GM19324 (cell line): Measurements from ENCODE around the gene C10orf62.

ENCODE experiments used
- ATAC-seq: cut with Tn5 transposase; IDR thresholded peaks from one replicate; pipeline ENCODE4 v1.9.1; 2021; ENCODE audit warnings: mild to moderate bottlenecking, moderate library complexity; ENCODE audit not compliant: unreplicated experiment, low FRiP score

The C10orf62 gene

DNA sequence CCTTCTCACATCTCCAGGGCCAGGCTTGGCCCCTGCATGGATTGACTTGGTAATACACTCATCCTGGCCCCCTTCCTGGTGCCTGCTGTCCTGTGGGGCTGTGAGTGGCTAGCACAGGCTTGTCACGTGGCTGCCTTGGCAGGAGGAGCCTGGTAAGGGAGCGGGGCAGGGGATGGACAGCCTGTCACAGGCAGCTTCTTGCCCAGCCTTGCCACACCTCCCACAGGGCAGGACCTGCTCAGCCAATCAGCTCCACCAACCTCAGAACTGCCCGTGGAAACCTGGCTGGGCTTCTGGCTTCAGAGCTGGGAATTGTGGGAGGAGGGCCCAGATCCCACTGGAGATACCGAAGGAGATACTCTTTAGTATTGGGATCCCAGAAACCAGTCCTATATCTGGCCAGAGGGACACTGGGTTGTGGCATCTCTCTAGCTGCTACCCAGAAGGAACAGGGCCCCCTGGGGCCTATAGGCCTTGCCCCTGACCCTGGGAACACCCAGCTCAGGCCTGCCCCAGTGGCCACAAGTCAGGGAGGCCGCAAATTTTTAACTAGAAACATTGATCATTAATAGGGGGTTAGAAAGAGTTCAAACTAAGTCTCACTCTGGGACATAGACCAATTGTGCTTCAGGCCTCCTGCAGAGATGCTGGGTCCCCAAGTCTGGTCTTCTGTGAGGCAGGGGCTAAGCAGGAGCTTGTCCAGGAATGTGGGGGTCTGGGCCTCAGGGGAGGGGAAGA, 5.3 kb upstream of the C10orf62 start, which contains the start of gene HOGA1:
TSS of gene HOGA1 (plus strand) at position 330 of the 738 bp plus-strand sequence. CDS start at position 645, 315 bp downstream.
- ATAC-seq = no peak

DNA sequence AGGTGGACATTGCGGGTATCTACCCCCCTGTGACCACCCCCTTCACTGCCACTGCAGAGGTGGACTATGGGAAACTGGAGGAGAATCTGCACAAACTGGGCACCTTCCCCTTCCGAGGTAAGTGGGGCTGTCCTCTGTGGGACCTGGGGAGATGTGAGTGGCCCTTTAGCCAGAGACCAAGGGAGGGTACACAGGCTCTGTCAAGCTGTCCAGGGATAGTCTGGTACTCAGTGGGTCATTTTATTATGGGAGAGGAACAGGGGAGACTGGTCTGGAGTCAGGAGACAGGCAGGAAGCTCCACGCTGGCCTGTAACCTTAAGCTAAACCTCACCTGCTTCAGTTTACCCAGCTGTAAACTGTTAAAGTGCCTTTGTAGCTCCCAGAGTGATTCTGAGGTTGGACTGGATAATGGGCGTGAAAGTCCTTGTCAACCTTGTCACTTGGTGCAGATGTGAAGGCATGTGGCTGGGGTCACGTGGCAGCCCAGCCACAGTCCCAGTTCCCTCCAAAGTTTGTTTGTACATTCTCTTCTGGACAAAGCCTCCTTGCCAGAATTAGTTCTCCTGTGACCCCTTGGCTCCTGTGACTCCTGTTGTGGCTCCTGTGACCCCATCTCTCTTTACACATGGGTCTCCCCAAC, 4.6 kb upstream of the C10orf62 start:
- no peak for ATAC-seq

DNA sequence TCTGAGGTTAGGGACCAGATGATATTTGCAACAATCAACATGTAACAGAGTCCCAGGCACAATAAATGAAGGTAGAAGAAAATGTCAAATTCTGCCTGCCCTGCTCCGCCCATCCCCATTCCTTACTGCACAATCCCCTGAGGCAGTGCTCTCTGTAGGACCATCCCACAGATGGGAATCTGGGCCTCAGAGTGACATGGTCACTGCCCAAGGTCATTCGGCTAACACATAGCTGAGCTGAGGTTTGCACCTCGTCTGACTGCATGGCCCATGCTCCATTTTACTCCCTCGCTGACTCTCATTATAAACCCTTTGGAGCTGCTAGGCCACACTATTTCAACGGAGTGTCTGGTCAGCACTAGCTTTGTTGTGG, 4.1 kb upstream of the C10orf62 start:
- no peak for ATAC-seq

DNA sequence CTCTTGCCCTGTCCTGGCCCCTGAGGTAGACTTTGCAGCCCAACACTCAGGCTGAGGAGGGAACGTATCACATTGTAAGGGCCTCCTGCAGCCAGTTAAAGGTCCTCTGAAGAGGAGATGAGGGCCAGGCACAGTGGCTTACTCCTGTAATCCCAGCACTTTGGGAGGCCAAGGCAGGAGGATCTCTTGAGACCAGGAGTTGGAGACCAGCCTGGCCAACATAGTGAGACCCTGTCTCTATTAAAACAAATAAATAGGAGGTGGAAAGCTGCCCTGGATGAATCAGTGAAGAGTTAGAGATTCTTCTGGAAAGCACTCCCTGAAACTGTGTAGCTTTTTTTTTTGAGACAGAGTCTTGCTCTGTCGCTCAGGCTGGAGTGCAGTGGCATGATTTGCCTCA, 2.3 kb upstream of the C10orf62 start:
- ATAC-seq = no peak

DNA sequence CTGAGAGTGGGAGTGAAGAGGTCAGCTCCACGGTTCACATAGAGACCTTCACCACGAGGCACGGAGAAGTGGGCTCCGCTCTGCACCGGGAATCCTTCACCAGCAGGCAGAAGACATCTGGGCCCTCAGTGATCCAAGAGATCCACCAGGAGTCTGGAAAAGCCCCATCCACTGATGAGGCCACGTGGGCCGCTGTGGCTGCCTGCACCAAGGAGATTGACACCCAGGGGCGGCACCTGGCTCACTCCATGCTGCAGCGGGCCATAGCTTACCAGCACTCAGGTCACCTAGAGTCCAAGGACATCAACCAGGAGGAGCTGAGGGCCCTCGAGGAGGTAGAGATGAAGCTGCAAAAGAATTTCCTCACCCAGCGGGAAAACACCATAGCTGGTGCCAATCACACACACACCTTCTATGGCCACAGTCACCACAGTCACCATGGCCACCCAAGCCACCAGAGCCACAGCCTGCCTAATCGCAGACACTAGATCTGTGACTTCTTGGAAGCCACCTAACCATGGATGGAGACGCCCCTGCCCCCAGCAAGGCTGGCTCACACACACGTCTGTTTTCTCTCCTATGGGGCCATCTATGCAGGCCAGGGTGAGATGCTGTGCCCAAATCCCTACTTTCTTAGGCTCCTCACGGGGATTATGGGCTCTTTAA, 694 bp downstream of the C10orf62 start:
- no peak for ATAC-seq

DNA sequence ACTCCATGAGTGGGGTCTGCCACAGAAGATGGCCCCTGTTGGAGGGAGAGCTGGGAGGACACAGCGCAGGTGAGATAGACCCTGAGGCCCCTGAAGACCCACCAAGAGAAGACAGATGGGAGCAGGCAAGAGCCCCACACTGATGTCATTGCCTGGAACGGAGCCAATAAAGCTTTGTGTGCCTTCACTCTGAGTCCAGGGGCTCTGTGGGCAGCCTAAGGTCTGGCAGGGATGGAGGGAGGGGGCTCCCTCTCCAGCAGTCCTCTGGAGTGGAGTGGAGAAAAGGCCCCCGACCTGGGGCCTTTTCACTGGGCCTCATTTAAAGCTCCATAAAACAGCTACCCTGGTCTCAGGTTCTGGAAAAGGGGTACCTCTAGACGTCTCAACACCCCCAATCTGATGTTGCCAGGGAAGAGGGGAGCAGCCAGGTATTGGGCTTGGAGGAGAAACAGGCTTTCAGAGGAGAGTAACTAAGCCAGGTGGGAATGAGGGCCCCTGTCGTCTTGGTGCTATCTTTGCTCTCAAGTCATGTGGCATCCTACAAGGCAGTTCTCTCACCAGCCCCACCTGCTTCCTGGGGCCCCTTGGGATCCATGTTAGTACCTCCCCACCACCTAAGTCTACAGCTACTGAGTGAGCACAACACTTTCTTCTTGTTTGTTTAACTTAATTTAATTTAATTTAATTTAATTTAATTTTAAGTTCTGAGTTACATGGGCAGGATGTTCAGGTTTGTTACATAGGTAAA, 1.4 kb downstream of the C10orf62 start:
- ATAC-seq = no peak

DNA sequence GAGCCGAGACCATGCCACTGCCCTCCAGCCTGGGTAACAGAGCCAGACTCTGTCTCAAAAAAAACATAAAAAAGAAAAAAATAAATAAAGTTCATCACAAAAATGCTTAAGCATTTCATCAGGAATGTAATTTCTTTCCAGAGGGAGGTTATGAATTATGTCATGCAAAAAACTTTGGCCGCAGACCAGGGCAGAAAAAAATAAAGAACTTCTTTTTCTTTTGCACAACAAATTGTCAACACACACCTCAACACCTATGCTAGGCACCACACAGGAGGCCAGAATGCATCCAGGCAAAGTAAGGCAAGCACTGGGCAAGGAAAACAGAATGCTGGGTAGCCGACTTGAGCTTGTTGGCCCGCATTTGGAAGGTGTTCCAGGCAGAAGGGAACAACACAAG, 3.9 kb downstream of the C10orf62 start:
- no peak for ATAC-seq

DNA sequence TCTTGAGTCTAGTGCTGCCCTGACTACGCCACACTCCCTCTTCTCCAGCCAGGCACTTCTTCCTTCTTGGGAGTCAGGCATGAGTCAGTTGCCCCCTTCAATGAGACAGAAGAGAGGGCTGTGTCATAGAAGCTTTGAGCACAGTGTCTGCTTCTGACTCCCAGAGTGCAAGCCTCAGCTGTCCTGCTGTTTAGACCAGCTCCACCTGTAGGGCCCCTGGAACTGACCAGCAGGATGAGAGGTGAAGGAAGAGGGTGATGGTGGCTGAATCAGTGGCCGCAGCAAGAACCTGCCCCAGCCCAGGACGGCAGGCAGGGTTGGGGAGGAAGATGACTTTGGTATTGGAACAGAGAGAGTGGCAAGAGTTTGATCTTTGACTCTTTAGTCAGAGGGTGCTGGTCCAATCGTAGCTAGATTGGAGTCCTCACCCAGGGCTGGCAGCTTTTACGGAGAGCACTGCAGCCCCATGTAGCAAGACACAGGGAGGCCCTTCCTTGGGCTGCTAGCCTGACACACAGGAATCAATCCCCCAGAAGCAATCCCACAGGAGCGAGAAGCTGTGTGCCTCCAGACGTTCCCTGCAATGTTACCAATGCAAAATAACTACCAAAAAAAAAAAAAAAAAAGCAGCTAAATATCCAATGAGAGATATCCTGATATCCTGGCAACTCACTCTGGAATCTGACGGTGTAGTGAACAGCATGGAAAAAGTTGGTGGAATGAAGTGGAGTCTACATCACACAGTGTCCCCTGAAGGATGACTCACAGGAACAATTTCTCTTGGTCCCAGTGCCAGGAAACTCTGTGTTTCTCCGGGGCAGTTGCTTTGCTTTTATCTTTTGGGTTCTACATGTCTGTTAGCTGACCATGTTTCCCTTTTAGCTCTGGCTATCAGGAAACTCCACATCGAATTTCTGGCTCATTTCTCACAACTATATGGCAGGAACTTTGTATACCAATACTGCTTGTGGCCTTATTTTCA, 6.9 kb downstream of the C10orf62 start:
- no peak for ATAC-seq

DNA sequence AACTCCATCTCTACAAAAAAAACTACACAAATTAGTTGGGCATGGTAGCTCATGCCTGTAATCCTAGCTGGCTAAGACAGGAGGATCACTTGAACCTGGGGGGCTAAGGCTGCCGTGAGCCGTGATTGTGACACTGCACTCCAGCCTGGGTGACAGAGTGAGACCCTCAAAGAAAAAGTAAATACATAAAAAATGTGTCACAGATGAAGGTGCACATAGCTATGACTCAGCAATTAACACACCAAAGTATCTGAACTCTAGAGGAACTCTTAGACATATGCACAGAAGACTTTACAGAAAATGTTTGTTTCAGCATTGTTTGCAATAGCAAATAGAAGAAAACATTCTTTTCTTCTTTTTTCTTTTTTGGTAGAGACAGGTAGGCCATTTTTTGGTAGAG, 8.3 kb downstream of the C10orf62 start:
- ATAC-seq = no peak

DNA sequence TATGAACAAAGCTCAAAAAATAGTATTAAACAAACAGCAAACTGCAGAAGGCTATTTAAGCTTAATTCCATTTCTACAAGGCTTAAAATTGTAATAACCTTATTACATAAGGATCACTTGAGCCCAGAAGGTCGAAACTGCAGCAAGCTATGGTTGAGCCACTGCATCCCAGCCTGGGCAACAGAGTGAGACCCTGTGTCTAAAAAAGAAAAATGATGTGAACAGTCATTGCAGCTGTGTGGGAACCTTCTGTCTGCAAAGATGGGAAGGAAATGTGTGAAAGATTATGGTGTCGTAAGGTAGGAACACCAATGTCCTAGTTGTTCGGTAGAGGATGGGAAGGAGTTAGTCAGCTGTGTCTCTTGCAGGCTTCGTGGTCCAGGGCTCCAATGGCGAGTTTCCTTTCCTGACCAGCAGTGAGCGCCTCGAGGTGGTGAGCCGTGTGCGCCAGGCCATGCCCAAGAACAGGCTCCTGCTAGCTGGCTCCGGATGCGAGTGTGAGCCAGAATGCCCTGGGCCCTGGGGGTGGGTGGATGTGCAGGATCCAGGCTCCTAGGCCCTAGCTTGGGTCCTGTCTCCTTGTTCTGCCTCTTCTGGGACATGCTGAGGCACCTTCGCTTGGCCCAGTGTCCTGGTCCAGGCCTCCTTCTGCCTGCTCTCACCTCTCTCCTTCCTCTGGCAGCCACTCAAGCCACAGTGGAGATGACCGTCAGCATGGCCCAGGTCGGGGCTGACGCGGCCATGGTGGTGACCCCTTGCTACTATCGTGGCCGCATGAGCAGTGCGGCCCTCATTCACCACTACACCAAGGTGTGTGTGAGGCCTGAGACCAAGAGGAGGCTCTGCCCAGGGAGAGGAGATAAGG, 9.1 kb downstream of the C10orf62 start:
- no peak for ATAC-seq

DNA sequence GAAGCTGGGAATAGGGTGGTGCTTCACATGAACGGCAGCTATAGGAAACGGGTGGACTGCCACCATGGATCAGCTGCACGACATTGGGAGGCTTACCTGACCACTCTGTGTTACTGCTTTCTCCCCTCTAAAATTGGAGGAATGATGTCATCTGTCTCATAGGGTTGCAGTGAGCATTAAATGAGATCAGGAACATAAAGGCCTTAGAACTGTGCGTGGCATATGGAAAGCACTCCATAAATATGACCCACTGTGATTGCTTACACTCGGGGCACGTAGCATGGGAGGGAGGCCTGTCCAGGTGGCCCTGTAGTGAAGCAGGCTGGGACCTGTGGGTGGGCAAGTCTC, 9.7 kb downstream of the C10orf62 start:
- ATAC-seq = no peak

DNA sequence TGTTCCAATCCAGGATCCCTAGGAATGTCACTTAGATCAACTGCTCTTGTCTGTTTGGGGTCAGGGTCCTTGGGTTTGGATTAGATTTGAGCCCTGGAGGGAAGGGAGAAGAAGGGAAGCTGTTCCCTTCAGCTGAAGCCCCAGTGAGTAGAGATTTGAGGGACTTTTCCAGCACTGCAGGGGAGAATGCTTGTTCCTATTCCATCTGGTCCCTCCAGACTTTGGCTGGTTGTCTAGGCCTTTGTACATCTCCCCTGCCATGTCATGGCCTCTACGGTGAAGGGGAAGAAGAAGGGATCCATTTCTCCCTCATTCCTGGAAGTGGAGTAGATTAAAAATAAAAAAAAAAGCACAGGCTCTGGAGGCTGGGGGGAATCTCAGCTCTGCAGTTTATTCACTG, 11.1 kb downstream of the C10orf62 start:
- no peak for ATAC-seq

DNA sequence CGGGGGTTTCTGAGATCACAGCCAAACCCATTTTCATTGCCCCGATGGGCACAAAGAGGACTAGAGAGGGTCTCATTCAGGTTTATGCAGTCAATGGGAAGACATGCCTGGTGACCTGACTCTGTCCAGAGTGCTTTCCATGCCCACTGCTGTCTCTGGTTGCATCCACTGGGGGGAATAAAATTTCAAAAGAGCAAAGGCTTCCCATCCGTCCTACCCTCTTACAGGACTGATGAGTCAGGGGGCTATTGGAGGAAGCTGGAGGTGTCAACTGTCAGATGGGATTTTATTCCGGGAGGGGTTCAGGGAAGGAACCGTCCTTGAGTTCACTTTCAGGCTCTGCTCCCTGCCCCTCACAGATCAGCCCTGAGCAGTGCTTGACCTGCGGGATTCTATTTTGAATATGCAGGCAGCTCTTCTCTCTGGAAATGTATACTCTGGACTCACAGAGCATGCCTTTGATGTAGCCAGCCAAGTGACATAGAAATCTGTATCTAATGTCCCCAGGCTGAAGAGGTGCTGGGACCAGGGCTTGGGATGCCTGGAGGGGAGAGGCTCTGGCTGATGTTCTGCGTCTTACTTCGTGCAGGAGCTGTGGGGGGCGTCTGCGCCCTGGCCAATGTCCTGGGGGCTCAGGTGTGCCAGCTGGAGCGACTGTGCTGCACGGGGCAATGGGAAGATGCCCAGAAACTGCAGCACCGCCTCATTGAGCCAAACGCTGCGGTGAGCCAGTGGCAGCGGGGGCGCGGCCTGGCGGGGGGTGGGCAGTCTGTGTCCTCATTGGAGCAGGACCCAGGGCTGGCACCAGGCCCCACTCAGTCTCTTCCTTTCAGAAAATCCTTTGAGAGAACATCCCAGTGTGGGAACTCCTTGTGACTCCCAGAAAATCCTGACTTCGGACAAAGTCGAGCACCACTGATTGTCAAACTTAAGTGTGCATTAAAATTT, 12.0 kb downstream of the C10orf62 start:
- ATAC-seq = no peak

DNA sequence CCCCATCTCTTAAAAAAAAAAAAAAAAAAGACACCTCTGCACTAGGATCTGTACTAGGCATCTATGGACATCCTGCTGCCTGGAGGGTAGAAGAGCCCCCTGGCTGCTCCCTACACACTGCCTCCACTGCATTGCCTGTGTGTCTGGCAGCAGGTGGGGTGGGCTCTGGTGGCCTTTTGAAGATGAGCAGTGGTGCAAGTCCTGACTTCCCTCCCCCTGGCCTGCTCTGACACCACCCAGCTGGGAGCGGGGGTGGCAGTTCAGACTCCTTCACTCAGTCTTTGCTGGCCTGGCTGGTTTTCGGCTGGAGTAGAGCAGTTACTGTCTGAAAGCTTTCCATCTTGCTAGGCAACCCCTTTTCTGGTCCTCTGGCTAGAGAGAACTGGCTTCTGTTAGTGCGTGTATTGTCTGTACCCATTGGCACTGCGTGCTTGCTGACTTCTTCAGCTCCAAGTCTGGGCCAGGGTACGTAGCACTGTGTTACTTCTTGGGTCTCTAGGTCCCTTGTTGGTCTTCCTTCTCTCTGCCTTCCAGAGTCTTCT, 17.6 kb downstream of the C10orf62 start:
- no peak for ATAC-seq

DNA sequence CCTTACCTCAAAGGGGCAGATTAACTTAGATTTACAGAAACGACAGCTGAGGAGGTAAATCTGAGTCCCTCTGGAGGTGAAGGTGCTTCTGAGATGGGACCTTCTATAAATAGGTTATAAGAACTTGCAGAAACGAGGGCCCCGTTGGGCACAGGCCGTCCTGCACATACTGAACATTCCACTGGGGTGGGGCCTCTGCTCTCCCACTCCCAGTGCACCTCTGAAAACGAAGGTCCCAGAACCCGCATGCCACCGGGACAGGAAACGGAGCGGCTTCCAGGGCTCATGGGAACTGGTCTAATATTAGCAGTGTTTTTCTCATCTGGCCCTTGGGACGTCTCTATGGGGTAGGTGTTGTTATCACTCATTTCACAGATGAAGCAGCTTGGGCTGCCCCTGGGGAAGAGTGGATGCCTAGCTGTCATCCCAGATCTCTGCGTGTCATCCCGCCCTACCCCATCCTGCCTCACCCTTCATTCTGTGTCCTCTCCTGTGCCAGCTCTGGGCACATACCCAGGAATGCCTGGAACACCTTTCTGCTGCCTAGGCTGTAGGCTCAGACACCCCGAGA, 19.6 kb downstream of the C10orf62 start:
- no peak for ATAC-seq

DNA sequence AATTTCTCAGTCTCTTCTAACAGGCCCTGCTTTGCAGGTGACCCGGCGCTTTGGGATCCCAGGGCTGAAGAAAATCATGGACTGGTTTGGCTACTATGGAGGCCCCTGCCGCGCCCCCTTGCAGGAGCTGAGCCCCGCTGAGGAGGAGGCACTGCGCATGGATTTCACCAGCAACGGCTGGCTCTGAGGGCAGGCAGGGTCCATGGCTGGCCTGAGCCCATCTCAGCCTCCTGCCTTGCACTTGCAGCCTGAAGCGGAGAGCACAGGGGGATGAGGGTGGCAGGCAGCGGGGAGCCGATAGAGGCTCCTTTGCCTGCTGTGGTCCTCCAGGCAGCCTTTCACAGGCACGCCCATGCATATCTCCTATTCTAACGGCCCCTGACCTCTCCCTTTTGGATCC, 22.0 kb downstream of the C10orf62 start:
- no peak for ATAC-seq

DNA sequence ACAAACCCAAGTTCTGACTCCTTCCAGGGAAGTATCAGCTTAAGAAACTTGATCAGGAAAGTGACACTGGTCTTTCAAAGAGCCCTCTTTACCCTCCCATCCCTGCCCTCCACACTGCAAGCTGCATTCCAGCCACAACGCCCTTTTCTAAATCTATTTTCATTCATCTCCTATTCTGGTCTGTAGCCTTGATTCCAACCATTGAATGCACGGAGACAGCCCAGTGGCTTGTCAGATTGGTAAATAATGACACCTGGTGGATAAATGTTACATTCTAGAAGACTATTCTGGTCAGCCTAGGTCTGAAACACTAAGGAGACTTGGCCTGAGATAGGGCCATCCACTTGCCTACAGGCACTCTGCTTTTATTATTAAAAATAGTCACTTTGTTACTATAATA, 22.9 kb downstream of the C10orf62 start:
- ATAC-seq = no peak
